GM21526 (cell line): ENCODE data around the gene CD300C.
"Not testable (repeated sequence)": the region's sequence is repeated elsewhere in the genome, so short reads cannot be mapped to it uniquely, and the experiment has no call there.

Experiments used
- ATAC-seq: cut with Tn5 transposase; IDR thresholded peaks from one replicate; pipeline ENCODE4 v1.9.1; 2021; ENCODE audit warnings: moderate library complexity; ENCODE audit not compliant: unreplicated experiment, low FRiP score

The CD300C gene

DNA sequence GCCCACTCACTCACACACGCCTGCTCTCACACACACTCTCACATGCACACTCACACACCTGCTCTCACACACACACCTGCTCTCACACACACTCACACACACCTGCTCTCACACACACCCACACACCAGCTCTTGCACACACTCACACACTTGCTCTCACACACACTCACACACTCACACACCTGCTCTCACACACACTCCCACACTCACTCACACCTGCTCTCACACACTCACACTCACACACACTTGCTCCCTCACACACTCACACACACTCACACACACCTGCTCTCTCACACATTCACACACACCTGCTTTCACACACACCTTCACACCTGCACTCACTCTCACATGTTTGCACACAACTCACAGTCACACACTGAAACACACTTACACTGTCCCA lies 17.4 kb upstream of the CD300C start:
- no peak for ATAC-seq

DNA sequence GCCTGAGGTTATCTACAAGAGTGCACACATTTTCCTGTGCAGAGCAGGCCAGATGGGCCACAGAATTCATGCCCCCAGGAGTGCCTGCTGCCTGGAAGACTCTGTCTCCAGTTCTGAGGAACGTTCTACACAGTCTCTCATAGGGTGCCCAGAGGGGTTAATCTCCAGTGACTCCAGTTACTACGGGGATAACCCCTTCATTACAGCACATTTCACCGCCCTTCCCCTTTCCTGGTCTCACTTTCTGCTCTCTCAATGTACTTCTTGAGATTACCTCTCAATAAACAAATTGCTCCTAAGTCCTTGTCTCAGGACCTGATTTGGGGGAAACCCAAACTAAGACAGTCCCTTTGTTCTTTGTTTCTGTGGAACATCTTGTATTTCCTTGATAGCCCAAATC lies 15.7 kb upstream of the CD300C start:
- ATAC-seq, result no peak

DNA sequence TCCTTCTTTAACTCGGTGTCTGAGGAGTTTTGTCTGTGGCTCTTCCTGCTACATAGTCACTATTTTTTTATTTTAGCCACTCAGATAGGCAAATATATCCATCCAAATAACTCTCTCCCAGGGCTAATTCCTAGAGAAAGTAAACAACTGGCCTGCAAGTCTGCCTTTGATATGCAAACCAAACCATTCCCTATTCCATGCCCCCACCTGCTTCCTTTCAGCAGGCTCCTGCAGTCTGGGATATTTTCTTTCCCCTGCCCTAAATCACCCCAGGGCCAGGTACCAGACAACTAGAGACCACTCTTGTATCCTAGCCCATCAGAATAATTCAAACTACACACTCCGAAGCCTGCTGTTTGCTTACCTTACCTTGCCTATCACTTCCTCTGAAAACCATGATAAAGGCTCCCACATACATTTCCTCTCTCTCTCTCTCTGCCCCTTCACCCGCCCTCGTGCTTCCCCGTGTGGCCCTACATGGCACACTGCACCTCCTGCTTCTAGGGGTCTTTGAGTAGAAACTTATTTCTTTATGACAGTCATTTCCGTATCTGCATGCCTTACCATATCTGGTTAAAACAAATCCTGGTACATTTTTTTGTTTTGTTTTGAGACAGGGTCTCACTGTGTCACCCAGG lies 13.1 kb upstream of the CD300C start:
- no peak for ATAC-seq

DNA sequence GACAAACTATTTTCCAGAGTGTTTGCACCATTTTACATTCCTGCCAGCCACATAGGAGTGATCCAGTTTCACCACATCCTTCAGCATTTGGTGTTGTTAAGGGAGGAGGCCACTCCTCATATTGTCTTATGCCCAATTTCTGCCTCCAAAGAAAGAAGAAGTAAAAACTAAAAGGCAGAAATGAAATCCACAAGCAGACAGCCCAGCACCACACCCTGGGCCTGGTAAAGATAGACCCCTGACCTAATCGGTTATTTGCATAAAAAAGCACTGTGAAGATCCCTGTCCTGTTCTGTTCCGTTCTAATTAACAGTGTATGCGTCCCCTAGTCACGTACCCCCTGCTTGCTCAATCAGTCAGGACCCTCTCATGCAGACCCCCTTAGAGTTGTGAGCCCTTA lies 12.5 kb upstream of the CD300C start:
- not testable (repeated sequence) for ATAC-seq

DNA sequence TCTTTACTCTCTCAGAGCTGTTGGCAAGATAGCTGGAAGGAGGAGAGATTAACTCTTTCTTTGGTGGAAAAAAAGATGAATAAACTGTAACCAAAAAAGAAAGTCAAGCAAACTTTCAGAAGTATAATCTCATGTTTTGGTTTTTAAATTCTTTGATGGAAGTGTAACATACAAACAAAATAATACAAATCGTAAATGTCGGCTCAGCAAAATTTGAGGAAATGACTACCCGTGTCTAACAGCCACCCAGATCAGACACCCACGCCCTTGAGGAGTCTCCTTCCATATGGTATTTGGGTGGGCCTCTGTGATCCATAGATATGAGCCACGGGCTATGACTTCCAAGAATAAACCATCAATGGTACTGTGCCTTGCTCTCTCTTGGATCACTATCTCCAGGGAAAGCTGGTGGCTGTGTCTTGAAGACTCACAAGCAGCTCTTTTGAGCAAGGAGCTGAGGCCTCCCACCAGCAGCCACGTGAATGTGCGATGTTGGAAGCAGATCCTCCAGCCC lies 9.6 kb upstream of the CD300C start:
- no peak for ATAC-seq

DNA sequence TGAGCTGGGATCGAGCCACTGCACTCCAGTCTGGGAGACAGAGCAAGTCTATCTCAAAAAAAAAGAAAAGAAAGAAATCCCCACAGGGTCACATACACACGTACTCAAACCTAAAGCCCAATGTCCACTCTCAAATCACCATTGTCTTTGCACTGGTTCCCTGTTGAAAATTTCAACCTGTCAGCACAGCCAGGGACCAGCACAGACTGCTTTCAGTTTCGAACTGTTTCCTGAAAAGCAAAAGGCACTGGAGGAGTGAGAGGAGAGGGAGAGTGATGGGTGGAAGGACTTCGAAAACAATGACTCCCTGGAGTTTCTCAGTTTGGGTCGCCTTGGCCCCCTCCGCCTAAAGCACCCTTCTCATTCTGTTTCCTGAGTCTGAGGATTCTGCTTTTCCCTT lies 9.0 kb upstream of the CD300C start:
- no peak for ATAC-seq

DNA sequence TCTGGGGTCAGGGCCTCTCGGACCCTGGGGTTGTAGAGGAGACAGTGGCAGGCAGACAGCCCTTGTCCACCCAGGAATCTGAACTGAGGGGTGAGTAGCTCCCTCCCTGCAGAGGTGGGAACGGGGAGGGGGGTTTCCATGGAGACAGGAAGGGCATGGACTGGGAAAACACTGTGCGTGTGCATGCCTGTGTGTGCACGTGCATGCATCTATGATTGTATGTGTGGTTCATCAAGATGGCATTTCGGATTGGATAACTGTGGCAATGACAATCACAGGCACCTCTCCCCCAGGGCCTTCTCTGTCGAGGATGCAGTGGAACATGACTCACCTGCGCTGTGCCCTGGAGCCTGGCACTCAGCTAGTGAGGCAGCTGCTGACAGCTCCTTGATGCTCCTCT lies 6.1 kb upstream of the CD300C start:
- ATAC-seq, result no peak

DNA sequence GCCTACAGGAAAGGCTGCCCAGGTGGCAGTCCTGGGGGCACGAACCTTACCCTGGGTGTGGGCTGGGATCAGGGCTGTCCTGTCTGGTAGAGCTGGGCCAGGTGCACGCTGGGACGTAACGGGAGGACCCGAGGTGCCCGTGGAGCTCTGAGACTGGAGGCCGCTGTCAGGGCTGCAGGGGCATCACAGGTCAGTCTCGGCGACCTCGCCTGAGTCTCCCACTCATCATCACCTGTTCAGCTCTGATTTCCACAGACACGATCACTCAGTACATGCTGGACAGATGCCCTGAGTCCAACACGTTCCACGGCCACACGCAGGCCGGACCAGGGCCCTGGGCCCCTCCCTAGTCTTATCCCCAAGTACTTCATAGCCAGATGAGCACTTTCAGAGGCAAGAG lies 4.7 kb upstream of the CD300C start:
- no peak for ATAC-seq

DNA sequence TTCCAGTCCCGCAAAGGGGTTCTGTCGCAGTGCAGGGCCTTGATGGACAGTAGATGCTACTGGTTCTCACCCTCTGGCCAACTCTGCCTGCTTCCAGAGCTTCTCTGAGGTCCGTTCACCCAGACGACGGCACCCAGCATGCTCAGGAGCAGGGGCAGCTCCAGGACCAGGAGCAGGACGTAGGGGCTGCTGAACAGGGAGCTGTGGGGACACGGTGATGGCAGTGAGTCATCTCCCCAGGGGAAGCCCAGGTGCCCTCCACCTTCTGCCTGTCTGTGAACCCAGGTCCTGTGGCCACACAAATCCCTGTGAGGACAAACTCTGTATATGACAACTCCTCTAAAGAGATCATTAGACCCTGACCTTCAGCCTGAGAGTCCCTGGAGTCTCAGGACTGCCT lies 3.4 kb upstream of the CD300C start:
- no peak for ATAC-seq

DNA sequence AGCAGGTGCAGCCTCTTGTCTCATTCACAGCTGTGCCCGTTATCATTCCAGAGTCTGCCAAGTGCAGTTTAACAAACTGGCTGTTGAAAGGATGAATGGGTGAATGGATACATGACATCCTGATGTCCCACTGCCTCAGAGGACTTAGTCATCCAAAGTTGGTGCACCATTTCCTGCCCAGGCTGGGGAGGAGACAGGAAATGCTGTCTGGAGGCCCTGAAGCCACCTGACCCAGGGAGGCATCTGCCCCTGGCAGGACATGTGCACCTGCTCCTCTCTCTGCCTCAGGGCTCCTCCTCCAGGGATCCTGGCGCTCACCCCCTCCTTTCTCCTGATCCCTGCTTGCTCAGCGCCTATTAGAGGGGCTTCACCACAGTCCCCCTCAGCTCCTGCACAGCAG lies 1.8 kb upstream of the CD300C start:
- no peak for ATAC-seq

DNA sequence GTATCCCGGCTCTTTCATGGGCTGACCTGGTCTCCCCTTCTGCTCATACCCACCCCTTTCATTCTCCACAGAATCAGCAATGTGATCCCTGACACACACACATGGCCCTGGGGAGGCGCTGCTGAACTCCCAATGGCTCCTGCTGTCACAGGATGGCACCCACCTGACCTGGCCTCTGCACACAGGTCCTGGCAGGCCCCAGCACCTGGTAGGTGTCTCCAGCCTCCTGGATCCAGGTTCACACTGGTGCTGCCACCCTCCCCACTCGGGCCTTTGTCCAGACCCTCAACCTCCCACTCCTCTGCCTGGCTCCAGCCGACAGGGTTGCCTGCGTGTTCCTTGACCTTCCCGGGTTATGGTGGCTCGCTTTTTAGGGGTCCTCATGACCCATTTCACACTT lies 1.3 kb upstream of the CD300C start:
- no peak for ATAC-seq

DNA sequence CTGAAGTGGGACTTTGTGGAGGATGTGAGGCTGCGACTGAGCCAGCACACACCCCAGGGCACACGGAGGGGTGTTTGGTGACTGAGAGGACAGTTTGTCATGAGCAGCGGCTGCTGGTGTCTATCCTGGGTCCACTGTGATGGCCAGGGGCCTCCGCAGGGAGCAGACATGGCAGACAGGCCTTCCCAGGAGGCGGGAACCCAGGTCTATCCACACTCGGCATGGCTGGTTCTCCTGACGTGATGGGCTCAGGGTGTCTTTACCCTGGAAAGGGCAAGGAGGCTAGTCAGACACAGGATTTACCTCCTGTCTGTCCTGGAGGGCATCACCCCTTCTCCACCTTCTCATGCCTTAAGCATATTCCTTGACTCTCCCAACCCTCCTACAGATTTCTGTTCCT lies 671 bp upstream of the CD300C start:
- no peak for ATAC-seq

DNA sequence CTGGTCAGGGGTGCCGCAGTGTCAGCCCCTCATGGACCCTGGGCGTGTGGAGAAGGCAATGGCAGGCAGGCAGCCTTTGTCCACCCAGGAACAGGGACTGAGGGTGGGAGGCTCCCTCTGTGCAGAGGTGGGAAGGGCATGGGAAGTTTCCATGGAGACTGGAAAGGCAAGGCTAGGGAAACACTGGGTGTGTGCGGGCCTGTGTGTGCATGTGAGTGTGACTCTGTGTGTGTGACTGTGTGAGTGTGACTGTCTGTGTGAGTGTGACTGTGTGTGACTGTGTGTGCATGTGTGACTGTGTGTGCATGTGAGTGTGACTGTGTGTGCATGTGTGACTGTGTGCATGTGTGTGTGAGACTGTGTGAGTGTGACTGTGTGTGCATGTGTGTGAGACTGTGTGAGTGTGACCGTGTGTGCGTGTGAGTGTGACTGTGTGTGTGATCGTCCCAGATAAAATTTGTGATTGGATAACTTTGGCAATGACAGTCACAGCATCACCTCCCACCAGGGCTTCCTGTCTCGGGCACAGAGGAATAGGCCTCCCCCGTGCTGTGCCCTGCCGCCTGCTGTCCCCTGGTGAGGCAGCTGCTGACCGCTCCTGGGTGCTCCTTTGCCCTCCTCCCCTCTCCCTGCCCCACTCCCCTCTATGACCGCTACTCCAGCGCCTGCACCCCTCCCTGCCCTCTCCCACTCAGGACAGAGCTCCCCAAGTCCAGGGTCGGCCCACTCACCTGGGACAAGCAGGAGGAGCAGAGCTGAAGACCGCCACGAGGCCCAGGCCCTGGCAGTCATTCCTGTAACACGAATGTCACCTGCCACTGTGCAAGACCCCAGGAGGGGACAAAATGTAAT lies 698 bp downstream of the CD300C start:
- ATAC-seq, result no peak

DNA sequence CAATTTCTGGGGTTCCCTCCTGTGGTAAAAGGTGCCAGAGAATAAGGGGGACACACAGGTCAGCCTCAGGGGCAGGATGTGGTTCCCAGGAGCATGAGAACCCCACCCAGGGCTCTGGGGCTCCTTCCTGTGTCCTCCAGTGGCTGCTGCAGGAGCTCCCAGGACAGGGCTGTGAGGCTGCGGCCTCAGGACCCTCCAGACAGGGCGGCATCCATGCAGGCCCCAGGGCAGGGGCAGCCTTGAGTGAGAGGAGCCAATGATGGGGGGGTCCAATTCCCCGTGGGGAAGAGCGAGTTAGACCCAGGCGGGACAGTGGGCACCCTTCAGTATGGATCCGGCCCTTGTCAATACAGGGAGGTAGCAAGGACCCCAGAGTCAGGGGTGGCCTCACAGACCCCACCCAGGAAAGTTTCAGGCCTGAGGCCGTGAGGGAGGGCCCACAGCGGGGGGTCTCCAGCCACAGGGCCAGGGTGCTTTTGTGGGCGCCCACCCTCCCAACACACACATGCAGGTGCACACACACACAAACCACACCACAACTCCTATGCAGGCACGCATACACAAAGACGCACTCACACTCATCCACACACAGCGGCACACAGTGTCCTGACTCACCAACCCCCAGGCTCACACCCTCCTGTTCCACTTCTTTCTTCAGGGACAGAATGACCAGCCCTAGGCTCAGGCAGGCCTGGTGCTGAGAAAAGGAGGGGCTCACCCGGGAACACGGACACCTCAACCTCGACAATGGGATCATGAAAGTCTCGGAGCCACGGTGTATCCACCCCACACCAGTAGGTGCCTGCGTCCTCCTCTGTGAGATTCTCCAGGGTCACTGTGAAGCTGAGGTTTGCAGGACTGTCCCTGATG lies 1.8 kb downstream of the CD300C start:
- ATAC-seq, result no peak

DNA sequence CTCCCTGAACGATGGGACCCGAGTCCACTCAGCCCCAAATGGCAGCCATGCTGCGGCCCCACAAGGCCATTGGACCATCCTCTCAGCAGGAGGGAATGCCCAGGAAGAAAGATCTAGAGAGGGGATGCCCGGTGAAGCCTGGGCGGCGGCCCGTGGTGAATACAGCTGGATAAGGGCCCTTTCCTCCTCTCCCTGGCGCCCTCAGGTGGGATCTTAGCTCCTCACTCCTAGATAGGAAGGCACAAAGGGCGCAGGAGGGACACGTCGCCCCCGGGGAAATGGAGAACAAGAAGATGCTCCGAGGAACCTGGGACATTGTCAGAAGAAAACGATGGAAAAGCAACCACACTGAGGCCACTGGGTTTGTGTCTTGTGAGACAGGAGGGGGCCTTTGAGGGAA lies 2.5 kb downstream of the CD300C start:
- ATAC-seq, result no peak

DNA sequence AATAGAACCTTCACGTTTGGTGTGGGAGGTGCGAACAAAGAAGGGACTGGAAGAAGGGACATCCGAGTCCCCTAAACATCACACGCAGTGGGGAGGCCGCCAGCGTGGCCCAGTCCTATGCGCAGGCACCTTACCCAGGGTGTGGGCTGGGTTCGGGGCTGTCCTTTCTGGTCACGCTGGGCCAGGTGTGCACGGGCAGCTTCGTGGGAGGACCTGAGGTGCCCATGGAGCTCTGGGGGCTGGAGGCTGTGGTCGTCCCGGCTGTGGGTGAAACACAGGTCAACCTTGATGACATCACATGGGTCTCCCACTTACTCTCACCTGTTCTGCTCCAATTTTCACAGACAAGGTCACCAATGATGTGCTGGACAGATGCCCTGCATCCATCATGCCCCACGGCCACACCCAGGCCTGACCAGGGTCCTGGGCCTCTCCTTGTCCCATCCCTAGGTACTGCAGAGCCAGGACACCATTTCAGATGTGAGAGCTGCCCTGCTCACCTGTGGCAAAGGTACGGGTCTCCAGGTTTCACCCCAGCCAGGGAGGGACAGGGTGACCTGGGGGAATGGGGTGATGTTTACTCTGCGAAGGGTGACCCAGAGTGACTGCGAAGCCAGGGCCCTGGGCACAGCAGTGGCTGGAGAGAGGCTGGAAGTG lies 3.1 kb downstream of the CD300C start:
- no peak for ATAC-seq

DNA sequence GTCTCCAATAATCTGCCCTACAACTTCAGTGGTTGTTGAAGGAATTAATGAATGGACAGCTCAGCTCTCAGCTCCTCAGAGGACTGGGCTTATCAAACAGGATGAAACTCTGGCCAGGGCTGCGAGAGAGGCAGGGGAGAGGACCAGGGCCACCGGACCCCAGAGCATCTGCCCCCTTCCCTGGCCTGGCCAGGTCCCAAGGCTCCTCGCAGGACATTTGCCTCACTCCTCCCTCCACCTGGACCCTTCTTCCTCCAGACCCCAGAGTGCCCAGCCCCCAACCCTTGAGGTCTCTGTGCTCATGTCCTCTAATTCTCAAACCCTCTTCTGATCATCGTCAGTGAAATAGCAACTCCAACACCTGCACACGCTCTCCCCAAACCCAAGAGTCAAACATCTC lies 3.7 kb downstream of the CD300C start:
- no peak for ATAC-seq

DNA sequence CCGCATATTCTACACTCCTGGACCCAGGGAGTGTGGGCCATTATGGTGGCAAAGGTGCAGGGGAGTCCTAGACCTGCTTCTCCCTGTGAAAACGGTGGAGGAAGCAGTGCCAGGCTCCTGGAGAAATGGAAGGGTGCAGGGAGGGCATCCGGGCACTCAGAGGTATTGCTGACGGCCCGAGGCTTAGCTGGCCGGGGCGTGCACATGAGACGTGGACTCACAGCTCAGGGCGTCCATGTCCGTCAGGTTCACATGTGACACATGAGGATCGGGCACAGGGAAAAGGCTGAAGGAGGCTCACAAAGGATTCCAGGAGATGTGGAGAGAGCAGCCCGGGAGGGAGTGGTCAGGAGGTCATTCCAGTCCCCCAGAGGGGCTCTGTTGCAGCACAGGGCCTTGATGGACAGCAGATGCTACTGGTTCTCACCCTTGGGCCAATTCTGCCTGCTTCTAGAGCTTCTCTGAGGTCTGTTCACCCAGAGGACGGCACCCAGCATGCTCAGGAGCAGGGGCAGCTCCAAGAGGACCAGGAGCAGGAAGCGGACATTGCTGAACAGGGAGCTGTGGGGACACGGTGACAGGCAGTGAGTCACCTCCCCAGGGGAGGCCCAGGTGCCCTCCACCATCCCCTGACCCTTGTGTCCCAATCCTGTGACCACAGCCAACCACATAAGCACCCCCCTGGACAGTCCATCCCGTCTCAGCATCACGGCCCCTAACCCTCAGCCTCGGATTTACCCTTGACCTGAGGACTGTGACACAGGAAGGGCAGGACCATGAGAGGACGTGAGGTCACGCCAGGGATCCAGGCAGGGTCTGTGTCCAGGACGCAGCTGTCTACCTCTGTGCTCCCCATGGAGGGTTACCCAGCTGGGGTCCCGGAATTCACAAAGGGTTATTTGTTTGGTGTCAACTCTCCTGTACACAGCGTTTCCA lies 4.5 kb downstream of the CD300C start:
- no peak for ATAC-seq

DNA sequence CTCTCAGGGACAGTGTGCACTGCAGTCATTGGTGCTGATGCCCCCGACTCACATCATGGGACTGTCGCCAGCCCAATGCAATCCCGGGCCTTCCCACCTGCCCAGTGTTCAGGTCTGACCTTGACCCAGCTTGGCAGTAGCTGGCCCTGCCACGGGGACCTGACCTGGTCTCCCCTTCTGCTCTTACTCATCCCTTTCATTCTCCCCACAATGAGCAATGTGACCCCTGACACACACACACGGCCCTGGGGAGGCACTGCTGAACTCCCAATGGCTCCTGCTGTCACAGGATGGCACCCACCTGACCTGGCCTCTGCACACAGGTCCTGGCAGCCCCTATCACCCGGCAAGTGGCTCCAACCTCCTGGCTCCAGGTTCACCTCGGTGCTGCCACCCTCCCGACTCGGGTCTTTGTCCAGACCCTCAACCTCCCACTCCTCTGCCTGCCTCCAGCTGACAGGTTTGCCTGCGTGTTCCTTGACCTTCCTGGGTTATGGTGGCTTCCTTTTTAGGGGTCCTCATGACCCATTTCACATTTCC lies 6.6 kb downstream of the CD300C start:
- no peak for ATAC-seq
